BLaER1 (cell line): ENCODE measurements around the gene RDX.

Source experiments
- H3K27ac ChIP-seq: shearing (Covaris generic); formaldehyde crosslinking; 2 replicates; pipeline ENCODE4 v1.8.1; 2022
- H3K27me3 ChIP-seq: shearing (Covaris generic); formaldehyde crosslinking; 2 replicates; pipeline ENCODE4 v1.8.1; 2022
- H3K36me3 ChIP-seq: shearing (Covaris generic); formaldehyde crosslinking; 2 replicates; pipeline ENCODE4 v1.8.1; 2022
- H3K4me1 ChIP-seq: shearing (Covaris generic); formaldehyde crosslinking; 2 replicates; pipeline ENCODE4 v1.8.1; 2022
- H3K4me2 ChIP-seq: shearing (Covaris generic); formaldehyde crosslinking; 2 replicates; pipeline ENCODE4 v1.8.1; 2022
- H3K4me3 ChIP-seq: shearing (Covaris generic); formaldehyde crosslinking; 2 replicates; pipeline ENCODE4 v1.8.1; 2022
- H3K9ac ChIP-seq: shearing (Covaris generic); formaldehyde crosslinking; 2 replicates; pipeline ENCODE4 v1.8.1; 2022
- H3K9me3 ChIP-seq: shearing (Covaris generic); formaldehyde crosslinking; 2 replicates; pipeline ENCODE4 v1.8.1; 2022
- H4K20me1 ChIP-seq: shearing (Covaris generic); formaldehyde crosslinking; 2 replicates; pipeline ENCODE4 v1.8.1; 2022
- Cebpa-rat ChIP-seq: shearing (Covaris generic); IDR thresholded peaks from 2 replicates; pipeline ENCODE4 v1.8.1; 2022

RDX gene

GRCh38 chr11:110251836-110252235 is 44.6 kb downstream of the RDX start:
- H3K4me1 ChIP-seq: no peaks in the 10 kb centered on the region
- H3K9me3 ChIP-seq: no peaks in the 10 kb centered on the region
- peaks cover 65% of the 10 kb centered on the region for H3K36me3 ChIP-seq
- no peak overlapping the region for H3K27ac ChIP-seq
- H3K4me3 ChIP-seq: no peak overlapping the region
- H3K27me3 ChIP-seq: no peaks in the 10 kb centered on the region
- no peak overlapping the region for H3K4me2 ChIP-seq
- H3K9ac ChIP-seq: no peak overlapping the region
- no peaks in the 10 kb centered on the region for H4K20me1 ChIP-seq
- TF ChIP-seq Cebpa-rat: no peak

GRCh38 chr11:110250168-110250567 is 46.2 kb downstream of the RDX start:
- no peak overlapping the region for H3K27ac ChIP-seq
- no peaks in the 10 kb centered on the region; the same call in 1 of the 2 replicates for H3K9me3 ChIP-seq
- no peak overlapping the region for H3K4me2 ChIP-seq
- no peak for TF ChIP-seq Cebpa-rat
- H3K27me3 ChIP-seq: no peaks in the 10 kb centered on the region
- H3K9ac ChIP-seq: no peak overlapping the region
- no peak overlapping the region for H3K4me3 ChIP-seq
- H4K20me1 ChIP-seq: no peaks in the 10 kb centered on the region
- H3K4me1 ChIP-seq: no peaks in the 10 kb centered on the region
- H3K36me3 ChIP-seq: peaks cover 68% of the 10 kb centered on the region

- no peak overlapping the region for H3K4me3 ChIP-seq
- TF ChIP-seq Cebpa-rat: no peak
- no peak overlapping the region for H3K4me2 ChIP-seq
- H4K20me1 ChIP-seq: no peaks in the 10 kb centered on the region
- H3K27me3 ChIP-seq: no peaks in the 10 kb centered on the region
- no peaks in the 10 kb centered on the region for H3K4me1 ChIP-seq
- peaks cover 72% of the 10 kb centered on the region for H3K36me3 ChIP-seq
- H3K9me3 ChIP-seq: no peaks in the 10 kb centered on the region; the same call in 1 of the 2 replicates
- H3K9ac ChIP-seq: no peak overlapping the region
- H3K27ac ChIP-seq: no peak overlapping the region
Observed at GRCh38 chr11:110249766-110250165, 46.6 kb downstream of the RDX start.

GRCh38 chr11:110249066-110249465 is 47.3 kb downstream of the RDX start:
- Histone ChIP-seq H3K36me3 (peaks cover 73% of the 10 kb centered on the region), H3K9ac (no peak overlapping the region), H3K4me2 (no peak overlapping the region), H3K27me3 (no peaks in the 10 kb centered on the region), H3K9me3 (peaks cover 3% of the 10 kb centered on the region), H3K4me3 (no peak overlapping the region), H4K20me1 (no peaks in the 10 kb centered on the region), H3K27ac (no peak overlapping the region), H3K4me1 (no peaks in the 10 kb centered on the region)
- TF ChIP-seq Cebpa-rat: no peak

GRCh38 chr11:110243791-110244190 is 52.6 kb downstream of the RDX start:
- Histone ChIP-seq H3K36me3 (peaks cover 74% of the 10 kb centered on the region), H3K27ac (no peak overlapping the region), H3K4me2 (no peak overlapping the region), H3K4me1 (0 out of 2 replicates have a peak, but pooled peaks cover 6% of the 10 kb centered on the region), H3K4me3 (no peak overlapping the region), H3K27me3 (no peaks in the 10 kb centered on the region), H3K9ac (no peak overlapping the region), H4K20me1 (no peaks in the 10 kb centered on the region), H3K9me3 (peaks cover 11% of the 10 kb centered on the region)
- no peak for TF ChIP-seq Cebpa-rat

GRCh38 chr11:110242746-110243145 is 53.7 kb downstream of the RDX start:
- H3K9ac ChIP-seq: no peak overlapping the region
- H3K36me3 ChIP-seq: peaks cover 71% of the 10 kb centered on the region
- 0 out of 2 replicates have a peak, but pooled peaks cover 6% of the 10 kb centered on the region for H3K4me1 ChIP-seq
- H3K4me3 ChIP-seq: no peak overlapping the region
- H3K4me2 ChIP-seq: no peak overlapping the region
- TF ChIP-seq Cebpa-rat: no peak
- H4K20me1 ChIP-seq: no peaks in the 10 kb centered on the region
- H3K27me3 ChIP-seq: no peaks in the 10 kb centered on the region
- H3K9me3 ChIP-seq: peaks cover 11% of the 10 kb centered on the region
- H3K27ac ChIP-seq: no peak overlapping the region

- H3K9ac ChIP-seq: no peak overlapping the region
- H3K4me1 ChIP-seq: 0 out of 2 replicates have a peak, but pooled peaks cover 6% of the 10 kb centered on the region
- peak; percentile 63; the same call in 1 of the 2 replicates for TF ChIP-seq Cebpa-rat
- H3K9me3 ChIP-seq: peaks cover 11% of the 10 kb centered on the region
- no peaks in the 10 kb centered on the region for H4K20me1 ChIP-seq
- no peak overlapping the region for H3K27ac ChIP-seq
- H3K4me3 ChIP-seq: no peak overlapping the region
- H3K36me3 ChIP-seq: peaks cover 76% of the 10 kb centered on the region
- H3K4me2 ChIP-seq: no peak overlapping the region
- H3K27me3 ChIP-seq: no peaks in the 10 kb centered on the region
Observed at GRCh38 chr11:110242188-110242587, 54.2 kb downstream of the RDX start.

- H3K9me3 ChIP-seq: no peaks in the 10 kb centered on the region
- H3K36me3 ChIP-seq: peaks cover 75% of the 10 kb centered on the region
- no peaks in the 10 kb centered on the region for H3K4me1 ChIP-seq
- no peaks in the 10 kb centered on the region for H3K27me3 ChIP-seq
- no peak overlapping the region for H3K9ac ChIP-seq
- H4K20me1 ChIP-seq: no peaks in the 10 kb centered on the region
- H3K4me3 ChIP-seq: no peak overlapping the region
- TF ChIP-seq Cebpa-rat: no peak
- no peak overlapping the region for H3K4me2 ChIP-seq
- no peak overlapping the region for H3K27ac ChIP-seq
Observed at GRCh38 chr11:110235966-110236365, 60.4 kb downstream of the RDX start.

GRCh38 chr11:110230377-110230776 is 66.0 kb downstream of the RDX start:
- H4K20me1 ChIP-seq: no peaks in the 10 kb centered on the region
- no peak overlapping the region for H3K27ac ChIP-seq
- no peak for TF ChIP-seq Cebpa-rat
- H3K9me3 ChIP-seq: no peaks in the 10 kb centered on the region
- no peaks in the 10 kb centered on the region for H3K27me3 ChIP-seq
- peaks cover 61% of the 10 kb centered on the region for H3K36me3 ChIP-seq
- no peak overlapping the region for H3K9ac ChIP-seq
- no peak overlapping the region for H3K4me3 ChIP-seq
- no peak overlapping the region for H3K4me2 ChIP-seq
- H3K4me1 ChIP-seq: no peaks in the 10 kb centered on the region

GRCh38 chr11:110219006-110219785 is 77.2 kb downstream of the RDX start:
- Histone ChIP-seq H3K9ac (no peak overlapping the region), H3K36me3 (peaks cover 3% of the 10 kb centered on the region; the same call in 1 of the 2 replicates), H3K4me1 (no peaks in the 10 kb centered on the region), H3K4me3 (no peak overlapping the region), H4K20me1 (no peaks in the 10 kb centered on the region), H3K4me2 (no peak overlapping the region), H3K27me3 (no peaks in the 10 kb centered on the region), H3K27ac (no peak overlapping the region), H3K9me3 (peaks cover 9% of the 10 kb centered on the region; the same call in 1 of the 2 replicates)
- TF ChIP-seq Cebpa-rat: no peak
